Prostate gland (tissue), 2 donors: ENCODE measurements around the gene SIX2. TPM values are rescaled to one million over a fixed set of nuclear protein-coding genes. Genes with fewer than 3 reads are reported as not detected.

Experiments used
- DNase-seq: peaks from one replicate; pipeline ENCODE4 v3.0.0-alpha.2; 2019; ENCODE audit warnings: low spot score
- H3K27ac ChIP-seq, 2 donors: fragments of 200-600 bp; sonication (generic); 2 replicates each; pipeline ENCODE4 v1.5.1; 2017 to 2019
- H3K27me3 ChIP-seq: fragments of 200-600 bp; sonication (generic); replicated peaks from 2 replicates; pipeline ENCODE4 v1.5.1; 2019; ENCODE audit not compliant: insufficient read depth
- H3K36me3 ChIP-seq, 2 donors: fragments of 200-600 bp; sonication (generic); 1 replicate in 1 of 2; 2 replicates in 1 of 2; pipeline versions ENCODE4 v1.5.1 to v1.8.1; 2017 to 2019
- H3K4me1 ChIP-seq: fragments of 200-600 bp; sonication (generic); replicated peaks from 2 replicates; pipeline ENCODE4 v1.5.1; 2019
- H3K4me3 ChIP-seq, 2 donors: fragments of 200-600 bp; sonication (generic); 2 replicates each; pipeline ENCODE4 v1.5.1; 2017 to 2019
- H3K9me3 ChIP-seq: fragments of 200-600 bp; sonication (generic); 2 replicates; pipeline ENCODE4 v1.5.1; 2017
- CTCF ChIP-seq, 4 experiments: fragments of 200-600 bp in 2 of 4; fragments of 450-650 bp in 2 of 4; sonication (generic) in 2 of 4; IDR thresholded peaks; 1 replicate in 3 of 4; 2 replicates in 1 of 4; pipeline ENCODE4 v1.5.1; 2016 to 2019; ENCODE audit warnings: antibody characterized with exemption in 4 of 4, mild to moderate bottlenecking in 2 of 4, moderate library complexity in 2 of 4
- POLR2A ChIP-seq: fragments of 450-650 bp; IDR thresholded peaks from one replicate; pipeline ENCODE4 v1.6.1; 2016; ENCODE audit warnings: antibody characterized with exemption, mild to moderate bottlenecking
- POLR2AphosphoS5 ChIP-seq: sonication (generic); formaldehyde crosslinking; IDR thresholded peaks from one replicate; pipeline ENCODE4 v1.6.1; 2017; ENCODE audit warnings: antibody characterized with exemption
- WGBS: methylation state at CpG from one replicate; pipeline ENCODE4 v1.1.5; 2018; 5-methylcytosine and 5-hydroxymethylcytosine counted together
- intact Hi-C: fragments of 100-400 bp; cut with DNase I; formaldehyde crosslinking; loops from one replicate; pipeline ENCODE4 v1.14.2; 2022
- total RNA-seq, 2 donors: library from RNA; depleted of rRNA; stranded (reverse); fragments of >200 nt; gene quantifications; one replicate each; pipeline ENCODE4 v1.1.0, GENCODE V29; 2016

SIX2 gene
- total RNA-seq, 2 donors from 2014 or later, result 1.8 to 5.1 TPM

- Histone ChIP-seq H3K27me3 (peaks cover 3% of the 10 kb centered on the region), H3K36me3 (no peaks in the 10 kb centered on the region), H3K4me3 (no peak overlapping the region), H3K27ac (no peak overlapping the region), H3K9me3 (no peaks in the 10 kb centered on the region), H3K4me1 (peaks cover 8% of the 10 kb centered on the region)
- no peak for DNase-seq
- intact Hi-C loops, result loop anchor here (10.0 kb wide), 1 partner anchor 250 kb away; no protein-coding TSS in a partner anchor
- WGBS, result 63% methylated on average over 7 of the region's 7 CpGs
- TF ChIP-seq POLR2AphosphoS5 (no peak), CTCF (IDR thresholded peaks at IDR 0.05) (no peak)
Measured at GRCh38 chr2:45014831-45015230, 5.6 kb upstream of the SIX2 start.

GRCh38 chr2:45014016-45014702 is 4.9 kb upstream of the SIX2 start:
- Histone ChIP-seq H3K27me3 (peaks cover 3% of the 10 kb centered on the region), H3K9me3 (no peaks in the 10 kb centered on the region), H3K27ac (peak overlapping the region in 1 of 2 donors; percentile 47), H3K4me3 (peak overlapping the region; percentile 26 to 30), H3K4me1 (peaks cover 8% of the 10 kb centered on the region), H3K36me3 (no peaks in the 10 kb centered on the region)
- TF ChIP-seq CTCF (IDR thresholded peaks at IDR 0.05) (peak; percentile 21 to 72 (median 44)), POLR2A (no peak)
- DNase-seq, result no peak
- WGBS, result 5% methylated on average over 57 of the region's 57 CpGs
- intact Hi-C loops, result loop anchor here (10.0 kb wide), 1 partner anchor 251 kb away; no protein-coding TSS in a partner anchor

GRCh38 chr2:45013229-45014015 is 4.2 kb upstream of the SIX2 start:
- no peak for DNase-seq
- no peak for TF ChIP-seq CTCF (IDR thresholded peaks at IDR 0.05)
- no peak for TF ChIP-seq POLR2A
- TF ChIP-seq POLR2AphosphoS5, result no peak
- 15% methylated on average over 57 of the region's 83 CpGs for WGBS

GRCh38 chr2:45012733-45013132 is 3.5 kb upstream of the SIX2 start:
- H3K36me3 ChIP-seq, result no peaks in the 10 kb centered on the region
- no peak overlapping the region for H3K27ac ChIP-seq
- H3K4me3 ChIP-seq, result no peak overlapping the region
- peaks cover 8% of the 10 kb centered on the region for H3K4me1 ChIP-seq
- no peak for DNase-seq
- intact Hi-C loops, result loop anchor here (10.0 kb wide), 1 partner anchor 252 kb away; no protein-coding TSS in a partner anchor
- peaks cover 3% of the 10 kb centered on the region for H3K27me3 ChIP-seq
- H3K9me3 ChIP-seq, result no peaks in the 10 kb centered on the region
- 64% methylated on average over 13 of the region's 13 CpGs for WGBS
- TF ChIP-seq POLR2A (no peak), CTCF (IDR thresholded peaks at IDR 0.05) (no peak), POLR2AphosphoS5 (no peak)

More at GRCh38 chr2:45013229-45014015, 4.2 kb upstream of the SIX2 start:
- Histone ChIP-seq H3K27ac (peak overlapping the region in 1 of 2 donors; percentile 47), H3K4me3 (peak overlapping the region; percentile 26 to 30), H3K36me3 (no peaks in the 10 kb centered on the region), H3K4me1 (peaks cover 8% of the 10 kb centered on the region), H3K9me3 (no peaks in the 10 kb centered on the region), H3K27me3 (peaks cover 3% of the 10 kb centered on the region)
- intact Hi-C loops, result loop anchor here (10.0 kb wide), 1 partner anchor 251 kb away; no protein-coding TSS in a partner anchor
